ENCODE results near the gene SLC39A11. TPM values are rescaled to one million over a fixed set of nuclear protein-coding genes. Genes with fewer than 3 reads are reported as not detected.

Gene SLC39A11
- total RNA-seq, 1 experiment from 2014 or later: 57.1 TPM

- no peaks in the 10 kb centered on the region for H3K27me3 ChIP-seq (ENCODE audit: insufficient read depth, low read depth)
- H3K79me2 ChIP-seq (ENCODE audit: low read depth): no peaks in the 10 kb centered on the region
- H3K36me3 ChIP-seq (ENCODE audit: low read depth): no peaks in the 10 kb centered on the region
- DNase-seq: no peak
- no peaks in the 10 kb centered on the region for H3K9me3 ChIP-seq (ENCODE audit: insufficient read depth, low read depth)
- H3K4me3 ChIP-seq: no peak overlapping the region
- no peaks in the 10 kb centered on the region for H3F3A ChIP-seq (ENCODE audit: insufficient read depth, low read depth)
- ChIA-PET CTCF (no interaction called here), POLR2A (ENCODE audit: unreplicated experiment) (interaction anchor here (0.5 kb wide), 1 partner anchor 9 kb away, joined by 3 read pairs; no protein-coding TSS in a partner anchor)
- no peaks in the 10 kb centered on the region for H3K9me2 ChIP-seq (ENCODE audit: insufficient read depth)
- intact Hi-C loops (cut with micrococcal nuclease; ENCODE audit: unreplicated experiment): no loop called here
- TF ChIP-seq CTCF (conservative IDR thresholded peaks at IDR 0.05): no peak
- no TSS peak for BruUV-seq (replicated peaks)
- H2AFZ ChIP-seq: no peak overlapping the region
- H3K27ac ChIP-seq: no peak overlapping the region
- H3K4me1 ChIP-seq (replicated peaks; ENCODE audit: insufficient read depth): no peaks in the 10 kb centered on the region
- no peaks in the 10 kb centered on the region for H4K20me1 ChIP-seq (ENCODE audit: insufficient read depth)
- H3K4me2 ChIP-seq: no peak overlapping the region
Measured at GRCh38 chr17:72838581-72838980, 253.9 kb downstream of the SLC39A11 start.

- no peak overlapping the region for H3K4me2 ChIP-seq
- POLR2A ChIA-PET (ENCODE audit: unreplicated experiment): no interaction called here
- H3K4me1 ChIP-seq (replicated peaks; ENCODE audit: insufficient read depth): no peaks in the 10 kb centered on the region
- H3F3A ChIP-seq (ENCODE audit: insufficient read depth, low read depth): no peaks in the 10 kb centered on the region
- TF ChIP-seq EZH2 (IDR thresholded peaks at IDR 0.05; ENCODE audit: low read depth) (no peak), CTCF (conservative IDR thresholded peaks at IDR 0.05) (no peak)
- no TSS peak for BruUV-seq (replicated peaks)
- no peaks in the 10 kb centered on the region for H3K36me3 ChIP-seq (ENCODE audit: low read depth)
- H3K79me2 ChIP-seq (ENCODE audit: low read depth): no peaks in the 10 kb centered on the region
- intact Hi-C loops (cut with micrococcal nuclease; ENCODE audit: unreplicated experiment): no loop called here
- H2AFZ ChIP-seq: no peak overlapping the region
- H3K27ac ChIP-seq: no peak overlapping the region
- no peaks in the 10 kb centered on the region for H4K20me1 ChIP-seq (ENCODE audit: insufficient read depth)
- H3K9me2 ChIP-seq (ENCODE audit: insufficient read depth): no peaks in the 10 kb centered on the region
- no peaks in the 10 kb centered on the region for H3K9me3 ChIP-seq (ENCODE audit: insufficient read depth, low read depth)
- CTCF ChIA-PET: no interaction called here
- no peaks in the 10 kb centered on the region for H3K27me3 ChIP-seq (ENCODE audit: insufficient read depth, low read depth)
- no peak for DNase-seq
- H3K4me3 ChIP-seq: no peak overlapping the region
Measured at GRCh38 chr17:72838068-72838467, 254.4 kb downstream of the SLC39A11 start.

GRCh38 chr17:72837335-72837734 lies 255.2 kb downstream of the SLC39A11 start:
- intact Hi-C loops (cut with micrococcal nuclease; ENCODE audit: unreplicated experiment): no loop called here
- Histone ChIP-seq H3K27me3 (ENCODE audit: insufficient read depth, low read depth) (no peaks in the 10 kb centered on the region), H3F3A (ENCODE audit: insufficient read depth, low read depth) (no peaks in the 10 kb centered on the region), H3K9me2 (ENCODE audit: insufficient read depth) (no peaks in the 10 kb centered on the region), H2AFZ (no peak overlapping the region), H3K79me2 (ENCODE audit: low read depth) (no peaks in the 10 kb centered on the region), H3K4me2 (no peak overlapping the region), H3K4me1 (replicated peaks; ENCODE audit: insufficient read depth) (no peaks in the 10 kb centered on the region), H3K4me3 (no peak overlapping the region), H3K9me3 (ENCODE audit: insufficient read depth, low read depth) (no peaks in the 10 kb centered on the region), H3K36me3 (ENCODE audit: low read depth) (no peaks in the 10 kb centered on the region), H4K20me1 (ENCODE audit: insufficient read depth) (no peaks in the 10 kb centered on the region), H3K27ac (no peak overlapping the region)
- ChIA-PET POLR2A (ENCODE audit: unreplicated experiment) (interaction anchor here (0.7 kb wide), 1 partner anchor 140 kb away, joined by 19 read pairs; no protein-coding TSS in a partner anchor), CTCF (no interaction called here)
- BruUV-seq (replicated peaks): no TSS peak
- TF ChIP-seq EZH2 (IDR thresholded peaks at IDR 0.05; ENCODE audit: low read depth) (no peak), CTCF (conservative IDR thresholded peaks at IDR 0.05) (no peak)
- no peak for DNase-seq

Measured in PC-9 (cell line).